Activated CD4-positive, alpha-beta T cell treated with anti-CD3 and anti-CD28 coated beads, Interleukin-2, amount 50 U/mL, for 4 hours (primary cell): ENCODE results near the gene ASPG.

ENCODE experiments used
- DNase-seq, 2 experiments: peaks; one replicate each; pipeline ENCODE4 v3.0.0-alpha.2; 2020

The ASPG gene

DNA sequence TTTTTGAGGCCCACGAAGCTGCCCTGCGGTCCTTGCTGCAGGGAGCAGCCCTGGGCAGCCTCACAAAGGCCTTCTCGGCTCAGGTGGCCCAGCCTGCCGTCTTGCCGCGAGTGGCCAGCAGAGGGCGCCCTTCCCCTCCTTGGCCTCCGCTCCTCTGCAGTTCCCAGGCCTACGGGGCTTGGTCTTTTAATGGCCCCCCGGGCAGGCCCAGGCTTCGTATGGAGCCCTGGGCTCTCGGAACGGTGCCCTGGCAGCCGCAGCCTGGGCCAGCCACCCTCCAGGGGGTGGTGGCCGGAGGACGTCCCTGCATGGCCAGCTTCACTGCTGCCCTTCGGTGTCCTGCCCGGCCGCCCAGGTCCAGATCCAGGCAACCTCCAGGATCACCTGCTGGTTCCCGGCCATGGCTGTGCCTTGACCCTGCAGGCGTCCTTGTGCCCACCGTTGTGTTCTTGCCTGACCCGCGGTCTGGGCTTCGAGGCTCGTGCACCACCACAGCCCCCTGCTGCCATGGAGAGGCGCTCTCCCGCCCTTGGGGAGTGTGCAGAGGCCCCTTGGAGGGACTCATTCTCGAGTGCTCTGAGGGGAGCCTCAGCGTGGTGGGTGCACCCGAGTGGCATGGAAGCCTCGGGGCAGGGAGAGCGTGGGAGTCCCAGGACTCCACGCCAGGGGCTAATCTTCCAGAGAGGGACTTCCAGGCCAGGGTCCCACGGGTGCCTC is 9.4 kb downstream of the ASPG start:
- DNase-seq: peak; percentile 63 to 72

DNA sequence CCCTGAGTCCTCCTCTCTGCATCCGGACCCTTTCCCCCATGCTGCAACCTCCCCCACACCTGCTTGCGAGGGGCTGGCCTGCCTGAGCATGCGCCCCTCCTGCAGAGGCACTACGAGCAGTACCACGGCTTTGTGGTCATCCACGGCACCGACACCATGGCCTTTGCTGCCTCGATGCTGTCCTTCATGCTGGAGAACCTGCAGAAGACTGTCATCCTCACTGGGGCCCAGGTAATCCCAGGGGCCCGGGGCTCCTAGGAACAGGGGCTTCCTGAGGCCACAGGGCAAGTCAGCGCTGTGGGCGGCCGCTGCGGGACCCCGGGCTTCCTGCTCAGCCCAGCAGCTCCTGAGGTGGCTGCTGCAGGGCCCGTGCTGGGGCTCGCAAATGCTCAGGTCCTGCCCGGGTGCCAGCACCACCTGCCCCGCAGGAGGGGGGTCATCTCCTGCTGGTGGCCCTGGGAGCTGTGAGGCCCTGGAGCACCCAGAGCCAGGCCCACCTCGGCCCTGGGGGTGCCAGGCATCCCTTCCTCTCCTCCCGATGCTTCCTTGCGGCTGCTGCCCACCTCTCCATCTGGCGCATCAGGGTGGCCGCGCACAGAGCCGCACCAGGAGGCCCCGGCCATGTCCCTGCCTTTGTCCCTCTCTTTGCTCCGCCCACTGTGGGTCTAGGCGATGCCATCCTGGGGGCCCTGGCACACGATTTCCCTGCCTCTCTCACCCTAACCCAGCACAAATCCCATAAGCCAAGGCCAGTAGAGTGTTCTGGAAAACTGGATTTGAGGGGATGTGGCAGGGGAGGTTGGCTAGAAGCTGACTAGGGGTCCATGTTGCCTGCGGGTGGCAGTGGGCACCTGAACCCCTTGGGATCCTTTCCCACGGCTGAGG is 10.2 kb downstream of the ASPG start:
- no peak for DNase-seq

DNA sequence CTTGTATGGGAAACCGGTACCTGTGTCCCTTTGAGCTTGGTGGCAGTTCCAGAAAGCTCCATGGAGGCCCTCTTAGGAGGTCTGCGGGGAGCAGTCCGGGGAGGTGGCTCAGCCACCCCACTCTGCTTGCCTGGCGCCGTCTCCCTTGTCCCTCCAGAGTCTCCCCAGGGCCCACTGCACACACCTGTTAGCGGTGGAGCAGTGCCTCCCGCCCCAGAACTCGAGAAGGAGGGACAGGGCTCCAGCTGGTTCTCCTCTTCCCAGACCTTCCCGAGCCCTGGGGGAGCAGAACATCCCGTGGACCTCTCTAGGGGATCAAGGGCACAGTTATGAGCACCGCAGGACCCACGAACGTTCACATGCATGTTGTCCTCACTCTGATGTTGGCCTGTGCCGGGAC is 10.8 kb downstream of the ASPG start:
- DNase-seq: no peak

- no peak for DNase-seq
Observed at GRCh38 chr14:104096751-104097700, 11.5 kb downstream of the ASPG start.

GRCh38 chr14:104098272-104099095 is 13.0 kb downstream of the ASPG start:
- no peak for DNase-seq

DNA sequence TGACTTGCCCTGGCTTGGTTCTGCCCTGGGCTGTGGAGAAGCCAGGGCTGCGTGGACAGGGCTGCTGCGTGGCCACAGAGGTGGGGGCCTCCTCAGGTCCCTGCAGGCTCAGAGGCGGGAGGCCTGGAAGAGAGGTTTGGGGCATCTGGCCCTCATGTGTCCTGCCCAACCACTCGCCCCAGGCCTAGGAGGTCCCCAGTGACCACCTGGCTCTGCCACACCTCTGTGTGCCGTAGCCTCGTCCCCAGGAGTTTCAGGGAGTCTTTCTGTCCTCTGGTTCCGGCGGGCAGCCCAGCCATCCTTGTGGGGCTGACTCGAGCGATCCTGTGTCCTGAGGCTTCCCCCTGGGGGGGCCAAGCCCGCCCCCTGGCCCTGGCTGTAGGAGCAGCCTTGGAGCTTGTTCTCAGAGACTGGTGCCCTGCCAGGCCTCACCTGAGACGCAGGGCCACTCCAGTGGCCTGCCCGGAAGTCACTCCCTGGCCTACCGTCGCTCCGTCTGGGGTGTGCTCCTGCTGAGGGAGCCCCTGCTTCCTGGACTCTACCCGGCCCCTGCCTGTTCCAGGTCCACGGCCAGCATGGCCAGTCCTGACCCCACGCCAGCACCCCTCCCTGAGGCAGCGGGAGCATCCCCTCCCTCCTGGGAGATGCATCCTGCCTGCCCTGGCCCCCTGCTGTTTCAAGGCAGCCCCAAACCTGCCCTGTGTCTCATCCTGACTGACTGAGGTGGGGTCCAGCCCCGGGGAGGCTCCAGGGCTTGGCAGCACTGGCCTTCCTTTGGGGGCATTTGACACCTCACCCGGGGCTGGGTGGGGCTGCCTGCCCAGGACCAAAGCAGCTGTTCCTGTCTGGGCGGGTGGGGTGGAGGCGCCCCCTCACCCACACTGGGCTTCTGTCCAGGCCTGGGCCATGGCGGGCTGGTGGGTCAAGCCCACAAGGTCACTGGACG is 13.9 kb downstream of the ASPG start:
- DNase-seq: no peak

GRCh38 chr14:104100171-104101085 is 14.9 kb downstream of the ASPG start:
- DNase-seq: no peak

- no peak for DNase-seq
Observed at GRCh38 chr14:104101086-104101621, 15.7 kb downstream of the ASPG start.

DNA sequence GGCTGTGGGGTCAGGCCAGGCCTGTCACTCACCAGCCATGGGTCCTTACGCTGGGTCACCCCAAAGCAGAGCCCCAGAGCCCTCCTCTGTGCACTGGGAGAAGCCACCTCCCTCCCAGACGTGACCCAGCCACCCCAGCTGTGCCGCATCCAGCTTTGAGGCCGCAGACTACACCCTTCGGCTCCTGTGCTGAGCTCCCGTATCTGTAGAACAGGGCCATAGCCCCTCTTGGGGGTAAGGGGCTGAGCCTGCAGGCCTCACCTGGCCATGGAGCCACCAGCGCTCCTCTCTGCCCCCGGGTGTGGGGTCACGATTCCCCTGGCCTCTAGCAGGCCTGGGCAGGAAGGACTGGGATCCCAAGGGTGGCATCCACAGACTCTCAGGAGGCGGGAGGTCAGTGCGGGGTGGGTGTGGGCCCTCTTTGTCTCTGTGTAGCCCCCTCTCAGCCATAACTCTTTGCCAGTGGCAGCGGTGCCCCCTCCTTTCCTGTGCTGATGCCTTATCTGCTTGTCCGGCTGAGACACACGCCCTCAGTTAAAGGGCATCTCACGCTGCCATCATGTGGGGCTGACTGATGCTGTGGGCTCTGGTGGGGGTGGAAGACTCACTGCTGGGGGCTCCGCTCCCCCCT is 16.3 kb downstream of the ASPG start:
- DNase-seq: no peak

- DNase-seq: no peak
Observed at GRCh38 chr14:104102282-104102914, 16.9 kb downstream of the ASPG start.

DNA sequence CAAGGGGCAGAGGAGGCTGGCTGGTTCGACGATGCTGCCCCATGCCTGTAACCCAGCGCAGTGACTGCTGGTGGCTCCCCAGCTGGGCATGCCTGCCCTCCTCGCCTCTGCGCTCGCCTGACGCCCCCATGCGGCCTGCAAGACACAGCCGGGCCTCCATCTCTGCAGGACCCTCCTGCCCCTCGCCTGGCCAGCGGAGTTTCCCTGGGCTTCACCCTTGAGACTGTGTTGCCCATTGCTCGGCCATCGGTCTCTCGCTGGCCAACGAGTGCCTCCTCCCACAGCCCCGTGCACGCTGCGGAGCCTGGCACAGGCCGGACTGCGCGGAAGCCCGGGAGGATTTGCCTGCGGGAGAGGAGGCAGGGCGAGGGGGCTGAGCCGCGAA is 17.6 kb downstream of the ASPG start:
- no peak for DNase-seq

DNA sequence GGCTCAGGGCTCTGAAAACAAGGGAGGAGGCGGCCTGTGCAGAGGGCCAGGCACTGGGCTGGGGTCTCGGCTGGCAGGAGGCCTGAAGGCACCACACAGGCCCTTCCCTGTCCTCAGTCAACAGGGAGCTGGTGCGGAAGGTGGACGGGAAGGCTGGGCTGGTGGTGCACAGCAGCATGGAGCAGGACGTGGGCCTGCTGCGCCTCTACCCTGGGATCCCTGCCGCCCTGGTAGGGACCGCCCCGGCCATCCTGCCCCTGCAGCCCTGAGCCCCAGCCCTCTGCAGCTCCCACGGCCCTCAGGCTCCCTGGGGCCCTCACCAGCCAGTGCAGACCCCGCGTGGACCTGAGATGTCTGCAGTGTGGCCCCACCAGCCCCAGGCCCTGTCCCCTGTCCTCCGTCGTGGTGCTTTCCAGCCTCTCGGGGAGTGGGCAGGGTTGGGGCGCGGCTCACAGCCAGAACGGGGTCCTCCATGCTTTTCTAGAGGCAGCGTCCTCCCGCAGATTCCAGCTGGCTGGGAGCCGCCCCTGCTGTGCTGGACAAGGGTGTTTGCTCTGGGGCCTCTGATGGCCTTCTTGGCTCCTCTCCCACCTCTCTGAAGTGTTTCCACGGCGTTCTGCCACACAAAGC is 18.1 kb downstream of the ASPG start:
- no peak for DNase-seq

DNA sequence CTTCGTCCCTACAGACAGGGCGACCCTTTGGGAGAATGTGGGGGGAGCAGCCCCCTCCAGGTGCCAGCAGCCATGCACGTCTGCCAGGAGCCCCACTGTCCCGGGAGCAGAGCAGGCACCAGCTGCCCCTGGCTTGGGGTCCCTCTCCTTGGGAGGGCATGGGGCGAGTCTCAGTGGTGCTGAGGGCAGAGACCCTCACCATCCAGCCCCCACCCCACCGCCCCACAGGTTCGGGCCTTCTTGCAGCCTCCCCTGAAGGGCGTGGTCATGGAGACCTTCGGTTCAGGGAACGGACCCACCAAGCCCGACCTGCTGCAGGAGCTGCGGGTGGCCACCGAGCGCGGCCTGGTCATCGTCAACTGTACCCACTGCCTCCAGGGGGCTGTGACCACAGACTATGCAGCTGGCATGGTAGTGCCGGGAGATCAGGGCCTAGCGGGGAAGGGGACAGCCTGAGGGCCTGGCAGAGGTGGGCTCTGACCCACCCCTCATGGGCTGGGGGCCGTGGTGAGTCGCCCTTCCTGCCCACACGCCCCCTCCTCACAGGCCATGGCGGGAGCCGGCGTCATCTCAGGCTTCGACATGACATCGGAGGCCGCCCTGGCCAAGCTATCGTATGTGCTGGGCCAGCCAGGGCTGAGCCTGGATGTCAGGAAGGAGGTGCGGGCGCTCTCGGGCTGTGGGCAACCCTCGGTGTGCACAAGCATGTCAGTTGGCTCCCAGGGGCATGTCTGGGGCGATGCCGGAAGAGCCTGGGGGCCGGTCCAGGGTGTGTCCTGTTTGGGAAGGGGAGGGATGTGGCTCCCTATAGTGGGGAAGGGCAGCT is 18.8 kb downstream of the ASPG start:
- DNase-seq: no peak

DNA sequence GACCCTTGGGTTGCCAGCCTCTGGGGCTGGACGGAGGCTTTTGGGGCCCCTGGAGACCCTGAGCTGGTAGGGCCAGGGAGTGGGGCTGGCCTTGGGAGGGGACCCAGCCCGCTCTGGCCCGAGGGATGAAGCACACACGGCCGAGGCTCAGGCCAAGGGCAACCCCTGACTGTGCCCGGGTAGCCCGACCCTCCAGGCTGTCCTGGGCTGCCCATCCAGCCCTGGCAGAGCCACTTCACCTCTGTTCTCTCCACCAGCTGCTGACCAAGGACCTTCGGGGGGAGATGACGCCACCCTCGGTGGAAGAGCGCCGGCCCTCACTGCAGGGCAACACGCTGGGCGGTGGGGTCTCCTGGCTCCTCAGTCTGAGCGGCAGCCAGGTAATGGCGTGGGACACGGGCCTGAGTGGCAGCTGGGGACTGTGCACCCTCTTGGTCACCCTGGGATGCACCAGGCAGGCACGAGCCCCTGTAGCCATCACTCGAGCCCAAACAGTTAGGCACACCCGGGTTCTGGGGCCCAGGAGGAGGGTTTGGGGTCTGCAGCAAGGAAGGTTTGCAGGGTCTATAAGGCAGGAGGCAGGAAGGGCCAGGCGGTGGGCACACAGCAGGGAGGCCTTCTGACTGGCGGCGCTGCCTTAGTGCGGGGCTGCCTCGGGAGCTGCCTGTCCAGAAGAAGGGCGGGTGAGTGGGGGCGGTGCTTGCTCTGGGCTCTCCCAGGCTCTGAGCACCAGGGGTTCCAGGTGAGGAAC is 19.7 kb downstream of the ASPG start:
- DNase-seq: no peak

- no peak for DNase-seq
Observed at GRCh38 chr14:104105822-104106470, 20.4 kb downstream of the ASPG start.

GRCh38 chr14:104106471-104106991 is 21.0 kb downstream of the ASPG start:
- no peak for DNase-seq
